OCI-LY7 (cell line): ENCODE measurements around the gene PNRC2. TPM values are rescaled to one million over a fixed set of nuclear protein-coding genes. Genes with fewer than 3 reads are reported as not detected.

Experiments
- BruUV-seq: library from RNA; stranded (reverse); fragments of 400-500 nt; replicated peaks from 2 replicates; lab custom pipeline; 2021; lab: Mats Ljungman, UMichigan
- CTCF ChIA-PET: fragments of 300-600 bp; sonication (Branson Sonifier 250); formaldehyde crosslinking; loops from one replicate; lab custom pipeline; 2022; ENCODE audit warnings: antibody characterized with exemption; ENCODE audit not compliant: unreplicated experiment; lab: Charles Lee
- POLR2A ChIA-PET: fragments of 300-600 bp; sonication (Branson Sonifier 250); formaldehyde crosslinking; loops from one replicate; lab custom pipeline; 2022; ENCODE audit warnings: antibody characterized with exemption; lab: Charles Lee
- DNase-seq: peaks from one replicate; pipeline ENCODE4 v3.0.0-alpha.2; 2015; ENCODE audit warnings: low spot score
- H2AFZ ChIP-seq: fragments of 200-600 bp; sonication (generic), shearing (Covaris generic); 2 replicates; pipeline ENCODE4 v1.6.1; 2014; ENCODE audit warnings: mild to moderate bottlenecking, antibody characterized with exemption, low read length, moderate library complexity
- H3K27ac ChIP-seq: fragments of 200-600 bp; sonication (generic); 2 replicates; pipeline ENCODE4 v1.5.1; 2014; ENCODE audit warnings: mixed run types, low read depth, mild to moderate bottlenecking, moderate library complexity, low read length, inconsistent platforms; ENCODE audit not compliant: poor library complexity, severe bottlenecking
- H3K36me3 ChIP-seq: fragments of 200-600 bp; sonication (generic); 2 replicates; pipeline ENCODE4 v1.6.1; 2014; ENCODE audit warnings: mild to moderate bottlenecking, antibody characterized with exemption, low read length, moderate library complexity, mixed read lengths; ENCODE audit not compliant: insufficient read depth
- H3K4me1 ChIP-seq: fragments of 200-600 bp; sonication (generic); 2 replicates; pipeline ENCODE4 v1.5.1; 2014; ENCODE audit warnings: mild to moderate bottlenecking, low read length; ENCODE audit not compliant: insufficient read depth, poor library complexity, severe bottlenecking
- H3K4me2 ChIP-seq: fragments of 200-600 bp; sonication (generic); 2 replicates; pipeline ENCODE4 v1.6.1; 2014; ENCODE audit warnings: mild to moderate bottlenecking, low read length
- H3K4me3 ChIP-seq: fragments of 200-600 bp; sonication (generic); 2 replicates; pipeline ENCODE4 v1.5.1; 2014; ENCODE audit warnings: mild to moderate bottlenecking, low read depth, low read length; ENCODE audit not compliant: poor library complexity, severe bottlenecking
- H3K79me2 ChIP-seq: fragments of 200-600 bp; sonication (generic); 2 replicates; pipeline ENCODE4 v1.6.1; 2016; ENCODE audit warnings: low read depth, mild to moderate bottlenecking, low read length, moderate library complexity, mixed read lengths; ENCODE audit not compliant: insufficient read depth
- H3K9me2 ChIP-seq: fragments of 200-600 bp; sonication (generic); 2 replicates; pipeline ENCODE4 v1.6.1; 2016; ENCODE audit warnings: mild to moderate bottlenecking, low read length, mixed read lengths; ENCODE audit not compliant: insufficient read depth
- H3K9me3 ChIP-seq: fragments of 200-600 bp; sonication (generic); 2 replicates; pipeline ENCODE4 v1.6.1; 2014; ENCODE audit warnings: mild to moderate bottlenecking, mixed run types, low read length, mixed read lengths
- H4K20me1 ChIP-seq: fragments of 200-600 bp; sonication (generic); 2 replicates; pipeline ENCODE4 v1.6.1; 2014; ENCODE audit warnings: mild to moderate bottlenecking, antibody characterized with exemption, low read length, moderate library complexity, mixed read lengths; ENCODE audit not compliant: insufficient read depth
- CTCF ChIP-seq: fragments of 200-600 bp; sonication (generic); conservative IDR thresholded peaks from 2 replicates; pipeline ENCODE4 v1.5.1; 2014; ENCODE audit warnings: mild to moderate bottlenecking, antibody characterized with exemption, low read length, moderate library complexity, mixed read lengths
- EZH2phosphoT487 ChIP-seq: fragments of 200-600 bp; sonication (generic); IDR thresholded peaks from 2 replicates; pipeline ENCODE4 v1.6.1; 2018; ENCODE audit warnings: low read depth, borderline replicate concordance, mild to moderate bottlenecking, mixed run types, antibody characterized with exemption, low read length, moderate library complexity, mixed read lengths
- intact Hi-C: fragments of 100-400 bp; cut with micrococcal nuclease; formaldehyde crosslinking; loops from one replicate; pipeline ENCODE4 v1.10.0; 2022; ENCODE audit not compliant: unreplicated experiment
- total RNA-seq, 2 experiments: library from RNA; depleted of rRNA in 1 of 2; stranded (reverse); fragments of >200 nt in 1 of 2; shearing (Covaris generic) in 1 of 2; gene quantifications; 2 replicates each; pipeline ENCODE4 v1.2.3, GENCODE V29; 2014 to 2022

The PNRC2 gene
- total RNA-seq, 2 experiments from 2014 or later = 129 to 198 TPM

GRCh38 chr1:23996700-23997229, 37.1 kb downstream of the PNRC2 start:
- Histone ChIP-seq H3K27ac (no peak overlapping the region), H3K4me3 (no peak overlapping the region), H3K9me3 (no peaks in the 10 kb centered on the region), H2AFZ (no peak overlapping the region), H3K79me2 (no peaks in the 10 kb centered on the region), H3K36me3 (no peaks in the 10 kb centered on the region), H3K4me1 (no peaks in the 10 kb centered on the region), H3K4me2 (no peak overlapping the region), H3K9me2 (no peaks in the 10 kb centered on the region), H4K20me1 (no peaks in the 10 kb centered on the region)
- intact Hi-C loops = no loop called here
- ChIA-PET POLR2A (interaction anchor here (0.9 kb wide), 1 partner anchor 19 kb away, joined by 3 read pairs; no protein-coding TSS in a partner anchor), CTCF (no interaction called here)
- TF ChIP-seq EZH2phosphoT487 (no peak), CTCF (no peak)
- no TSS peak for BruUV-seq
- DNase-seq = no peak

DNA sequence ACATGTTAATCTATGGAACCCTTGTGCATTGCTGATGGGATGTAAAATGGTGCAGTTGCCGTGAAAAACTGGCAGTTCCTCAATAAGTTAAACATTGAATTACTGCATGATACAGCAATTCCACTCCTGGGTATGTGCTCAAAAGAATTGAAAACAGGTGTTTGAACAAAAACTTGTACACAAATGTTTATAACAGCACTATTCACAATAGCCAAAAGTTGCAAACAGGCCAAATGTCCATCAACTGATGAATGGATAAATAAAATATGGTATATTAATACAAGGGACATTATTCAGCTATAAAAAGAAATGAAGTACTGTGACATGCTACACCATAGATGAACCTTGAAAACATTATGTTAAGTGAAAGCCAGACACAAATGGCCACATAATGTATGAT, 38.2 kb downstream of the PNRC2 start:
- CTCF ChIA-PET = interaction anchor here (0.6 kb wide), 1 partner anchor 187 kb away, joined by 3 read pairs; no protein-coding TSS in a partner anchor
- POLR2A ChIA-PET = no interaction called here

More for the DNA sequence above, 38.2 kb downstream of the PNRC2 start:
- no peak for TF ChIP-seq EZH2phosphoT487
- TF ChIP-seq CTCF = no peak
- H4K20me1 ChIP-seq = no peaks in the 10 kb centered on the region
- no peak overlapping the region for H3K27ac ChIP-seq
- no peak overlapping the region for H3K4me2 ChIP-seq
- no peaks in the 10 kb centered on the region for H3K9me3 ChIP-seq
- no peaks in the 10 kb centered on the region for H3K4me1 ChIP-seq
- H3K79me2 ChIP-seq = no peaks in the 10 kb centered on the region
- H2AFZ ChIP-seq = no peak overlapping the region
- no peak overlapping the region for H3K4me3 ChIP-seq
- no peak for DNase-seq
- no peaks in the 10 kb centered on the region for H3K36me3 ChIP-seq
- BruUV-seq = no TSS peak
- no peaks in the 10 kb centered on the region for H3K9me2 ChIP-seq
- intact Hi-C loops = no loop called here
